Measurements from ENCODE around the gene BAIAP2.

Gene BAIAP2

GRCh38 chr17:81032641-81033480, 2.1 kb upstream of the BAIAP2 start:
- Histone ChIP-seq H3K4me3 (ENCODE audit: low read depth, low read length) (no peak overlapping the region), H3K27ac (no peak overlapping the region), H3K36me3 (replicated peaks) (no peaks in the 10 kb centered on the region), H3K27me3 (replicated peaks) (peaks cover 4% of the 10 kb centered on the region)
- no peak for TF ChIP-seq CTCF (IDR thresholded peaks at IDR 0.05; ENCODE audit: low read depth, low read length, missing control alignments)
- in situ Hi-C loops (cut with HindIII; ENCODE audit: low pct_ligation_motif_present, low sequenced_read_pairs), result no loop called here
- no peak for DNase-seq

GRCh38 chr17:81033535-81034167, 1.3 kb upstream of the BAIAP2 start:
- TF ChIP-seq CTCF (IDR thresholded peaks at IDR 0.05; ENCODE audit: low read depth, low read length, missing control alignments), result no peak
- Histone ChIP-seq H3K27ac (no peak overlapping the region), H3K36me3 (replicated peaks) (no peaks in the 10 kb centered on the region), H3K4me3 (ENCODE audit: low read depth, low read length) (peak overlapping the region; percentile 60), H3K27me3 (replicated peaks) (no peaks in the 10 kb centered on the region)
- no peak for DNase-seq
- in situ Hi-C loops (cut with HindIII; ENCODE audit: low pct_ligation_motif_present, low sequenced_read_pairs), result no loop called here

- TF ChIP-seq CTCF (IDR thresholded peaks at IDR 0.05; ENCODE audit: low read depth, low read length, missing control alignments), result no peak
- no peak for DNase-seq
- no peaks in the 10 kb centered on the region for H3K27me3 ChIP-seq (replicated peaks)
- H3K27ac ChIP-seq, result no peak overlapping the region
- in situ Hi-C loops (cut with HindIII; ENCODE audit: low pct_ligation_motif_present, low sequenced_read_pairs), result no loop called here
- no peaks in the 10 kb centered on the region for H3K36me3 ChIP-seq (replicated peaks)
- peak overlapping the region; percentile 60 for H3K4me3 ChIP-seq (ENCODE audit: low read depth, low read length)
Observed at GRCh38 chr17:81034168-81034777, 678 bp upstream of the BAIAP2 start.

GRCh38 chr17:81035521-81036196, 708 bp downstream of the BAIAP2 start:
- peak overlapping the region; percentile 77 for H3K4me3 ChIP-seq (ENCODE audit: low read depth, low read length)
- no peak overlapping the region for H3K27ac ChIP-seq
- no peaks in the 10 kb centered on the region for H3K36me3 ChIP-seq (replicated peaks)
- in situ Hi-C loops (cut with HindIII; ENCODE audit: low pct_ligation_motif_present, low sequenced_read_pairs), result no loop called here
- TF ChIP-seq CTCF (IDR thresholded peaks at IDR 0.05; ENCODE audit: low read depth, low read length, missing control alignments), result no peak
- no peak for DNase-seq
- no peaks in the 10 kb centered on the region for H3K27me3 ChIP-seq (replicated peaks)

GRCh38 chr17:81036197-81036941, 1.4 kb downstream of the BAIAP2 start:
- DNase-seq, result no peak

More at GRCh38 chr17:81036197-81036941, 1.4 kb downstream of the BAIAP2 start:
- Histone ChIP-seq H3K36me3 (replicated peaks) (no peaks in the 10 kb centered on the region), H3K4me3 (ENCODE audit: low read depth, low read length) (peak overlapping the region; percentile 77), H3K27me3 (replicated peaks) (no peaks in the 10 kb centered on the region), H3K27ac (no peak overlapping the region)
- in situ Hi-C loops (cut with HindIII; ENCODE audit: low pct_ligation_motif_present, low sequenced_read_pairs), result no loop called here
- no peak for TF ChIP-seq CTCF (IDR thresholded peaks at IDR 0.05; ENCODE audit: low read depth, low read length, missing control alignments)

All from brain microvascular endothelial cell (primary cell).